Suppressor macrophage (primary cell): ENCODE data around the gene CCDC24.

ENCODE experiments used
- DNase-seq, 4 experiments: peaks; one replicate each; pipeline ENCODE4 v3.0.0-alpha.2; 2020 to 2022

Gene CCDC24

GRCh38 chr1:43963890-43964289 lies 27.5 kb upstream of the CCDC24 start:
- no peak for DNase-seq

GRCh38 chr1:43965316-43965715 lies 26.1 kb upstream of the CCDC24 start:
- DNase-seq: no peak

- peak; percentile 26 to 56 (median 40) for DNase-seq
These were observed 23.0 kb upstream of the CCDC24 start for GRCh38 chr1:43968348-43968948.

- no peak for DNase-seq
These were observed 22.0 kb upstream of the CCDC24 start for GRCh38 chr1:43969416-43969745.

- peak; percentile 96 to 98 (median 96) for DNase-seq
These were observed 21.5 kb upstream of the CCDC24 start, which contains the start of gene DPH2 for GRCh38 chr1:43969746-43970466. TSS of gene DPH2 (plus strand) at chr1:43970010. CDS start at chr1:43970176, 166 bp downstream.

- no peak for DNase-seq
These were observed 20.9 kb upstream of the CCDC24 start for GRCh38 chr1:43970502-43970901.

GRCh38 chr1:43970911-43971310 lies 20.5 kb upstream of the CCDC24 start:
- DNase-seq: no peak

GRCh38 chr1:43971336-43971980 lies 19.9 kb upstream of the CCDC24 start:
- DNase-seq: no peak

- DNase-seq: no peak
These were observed 17.4 kb upstream of the CCDC24 start for GRCh38 chr1:43973981-43974442.

- peak; percentile 98 to 99 (median 98) for DNase-seq
These were observed 16.8 kb upstream of the CCDC24 start, which contains the start of gene ATP6V0B for GRCh38 chr1:43974443-43975248. TSS of gene ATP6V0B (plus strand) at chr1:43974960. CDS start at chr1:43975041, 81 bp downstream.

GRCh38 chr1:43975249-43975961 lies 16.0 kb upstream of the CCDC24 start:
- DNase-seq: peak; percentile 88 to 94 (median 94)

GRCh38 chr1:43976045-43976444 lies 15.4 kb upstream of the CCDC24 start:
- no peak for DNase-seq

GRCh38 chr1:43976890-43977289 lies 14.5 kb upstream of the CCDC24 start:
- no peak for DNase-seq

GRCh38 chr1:43977376-43978263 lies 13.8 kb upstream of the CCDC24 start:
- DNase-seq: peak in 1 of 4 experiments; percentile 18

GRCh38 chr1:43978264-43978550 lies 13.2 kb upstream of the CCDC24 start:
- peak; percentile 23 to 46 (median 36) for DNase-seq

- peak; percentile 42 to 83 (median 60) for DNase-seq
These were observed 12.7 kb upstream of the CCDC24 start, which contains the start of gene B4GALT2 for GRCh38 chr1:43978551-43979260. TSS of gene B4GALT2 (plus strand) at chr1:43979210. CDS start at chr1:43981161, 1,951 bp downstream.

- no peak for DNase-seq
These were observed 12.2 kb upstream of the CCDC24 start for GRCh38 chr1:43979261-43979527.

- peak; percentile 39 to 74 (median 64) for DNase-seq
These were observed 11.7 kb upstream of the CCDC24 start for GRCh38 chr1:43979528-43980254.

GRCh38 chr1:43980255-43981134 lies 10.9 kb upstream of the CCDC24 start:
- no peak for DNase-seq
